Right lobe of liver (tissue), 4 donors: ENCODE results near the gene HDAC9.

Experiments
- POLR2A ChIP-seq: fragments of 450-650 bp; IDR thresholded peaks from one replicate; pipeline ENCODE4 v1.6.1; 2017; ENCODE audit warnings: antibody characterized with exemption, mild to moderate bottlenecking
- TF ChIP-seq, protein P1 (sequence below), 4 donors: fragments of 200-600 bp in 3 of 4; fragments of 450-650 bp in 1 of 4; IDR thresholded peaks; one replicate each; pipeline versions ENCODE4 v1.5.1 to v1.8.0; 2016 to 2022; ENCODE audit warnings: antibody characterized with exemption in 4 of 4, mild to moderate bottlenecking in 2 of 4
- donor health status: DM: no; HTN: no; CAD: no.
- donor health status: DM: no; HTN: no; CAD: no.
- donor health status: DM: no; HTN: yes; CAD: no.

DNA sequence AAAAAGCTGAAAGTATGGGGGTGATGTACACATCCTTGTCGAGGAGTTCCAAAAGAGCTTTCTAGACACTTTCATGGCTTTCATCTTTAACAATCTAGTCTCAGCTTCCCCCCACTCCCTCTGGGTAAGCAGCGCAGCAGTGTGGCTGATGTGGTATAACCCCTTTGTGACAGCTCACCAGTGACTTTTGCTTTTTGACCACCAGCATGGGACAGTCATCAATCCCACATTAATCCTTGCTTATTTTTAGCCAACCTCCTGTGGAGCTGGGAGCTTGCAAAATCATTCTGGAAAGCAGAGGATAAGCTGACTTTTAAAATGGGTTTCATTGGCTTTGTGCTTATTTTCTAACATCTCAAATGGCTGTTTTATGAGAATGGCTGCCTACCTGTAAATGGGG is 272.7 kb downstream of the HDAC9 start:
- TF ChIP-seq, protein P1, sequence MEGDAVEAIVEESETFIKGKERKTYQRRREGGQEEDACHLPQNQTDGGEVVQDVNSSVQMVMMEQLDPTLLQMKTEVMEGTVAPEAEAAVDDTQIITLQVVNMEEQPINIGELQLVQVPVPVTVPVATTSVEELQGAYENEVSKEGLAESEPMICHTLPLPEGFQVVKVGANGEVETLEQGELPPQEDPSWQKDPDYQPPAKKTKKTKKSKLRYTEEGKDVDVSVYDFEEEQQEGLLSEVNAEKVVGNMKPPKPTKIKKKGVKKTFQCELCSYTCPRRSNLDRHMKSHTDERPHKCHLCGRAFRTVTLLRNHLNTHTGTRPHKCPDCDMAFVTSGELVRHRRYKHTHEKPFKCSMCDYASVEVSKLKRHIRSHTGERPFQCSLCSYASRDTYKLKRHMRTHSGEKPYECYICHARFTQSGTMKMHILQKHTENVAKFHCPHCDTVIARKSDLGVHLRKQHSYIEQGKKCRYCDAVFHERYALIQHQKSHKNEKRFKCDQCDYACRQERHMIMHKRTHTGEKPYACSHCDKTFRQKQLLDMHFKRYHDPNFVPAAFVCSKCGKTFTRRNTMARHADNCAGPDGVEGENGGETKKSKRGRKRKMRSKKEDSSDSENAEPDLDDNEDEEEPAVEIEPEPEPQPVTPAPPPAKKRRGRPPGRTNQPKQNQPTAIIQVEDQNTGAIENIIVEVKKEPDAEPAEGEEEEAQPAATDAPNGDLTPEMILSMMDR (IDR thresholded peaks at IDR 0.05): no peak
- TF ChIP-seq POLR2A: no peak
